GM18867 (cell line): ENCODE measurements around the gene CRY2.
A peak's percentile ranks its signal among the peaks of the same experiment; 100 is the strongest.
"Not testable (repeated sequence)": the region's sequence is repeated elsewhere in the genome, so short reads cannot be mapped to it uniquely, and the experiment has no call there.

Source experiments
- ATAC-seq: cut with Tn5 transposase; IDR thresholded peaks from one replicate; pipeline ENCODE4 v1.9.1; 2021; ENCODE audit warnings: mild to moderate bottlenecking, moderate library complexity; ENCODE audit not compliant: unreplicated experiment

CRY2 gene

GRCh38 chr11:45846974-45847910, at the start of gene CRY2:
TSS of gene CRY2 (plus strand) at chr11:45847475. CDS start at chr11:45847491, 16 bp downstream.
- ATAC-seq = peak; percentile 93

GRCh38 chr11:45798793-45799441, 48.4 kb upstream of the CRY2 start:
- no peak for ATAC-seq

- ATAC-seq = no peak
Measured at GRCh38 chr11:45799562-45799961, 47.7 kb upstream of the CRY2 start.

- ATAC-seq = no peak
Measured at GRCh38 chr11:45800261-45800660, 47.0 kb upstream of the CRY2 start.

GRCh38 chr11:45801723-45802315, 45.5 kb upstream of the CRY2 start:
- no peak for ATAC-seq

GRCh38 chr11:45802531-45803317, 44.6 kb upstream of the CRY2 start:
- no peak for ATAC-seq

- peak; percentile 25 for ATAC-seq
Measured at GRCh38 chr11:45803971-45804760, 43.1 kb upstream of the CRY2 start.

GRCh38 chr11:45804761-45805304, 42.4 kb upstream of the CRY2 start, which contains the start of gene SLC35C1:
TSS of gene SLC35C1 (plus strand) at chr11:45805149. CDS start at chr11:45805802, 653 bp downstream.
- ATAC-seq = peak; percentile 95

- peak; percentile 35 for ATAC-seq
Measured at GRCh38 chr11:45805305-45806071, 41.8 kb upstream of the CRY2 start.

GRCh38 chr11:45806072-45806933, 41.0 kb upstream of the CRY2 start:
- ATAC-seq = no peak

- ATAC-seq = no peak
Measured at GRCh38 chr11:45806937-45807791, 40.1 kb upstream of the CRY2 start.

GRCh38 chr11:45807792-45808238, 39.5 kb upstream of the CRY2 start:
- ATAC-seq = no peak

GRCh38 chr11:45808427-45808826, 38.8 kb upstream of the CRY2 start:
- not testable (repeated sequence) for ATAC-seq

GRCh38 chr11:45809456-45810395, 37.5 kb upstream of the CRY2 start:
- ATAC-seq = no peak

- no peak for ATAC-seq
Measured at GRCh38 chr11:45810431-45811108, 36.7 kb upstream of the CRY2 start.
